Endothelial cell of umbilical vein (primary cell): ENCODE measurements around the gene TM9SF4. TPM values are rescaled to one million over a fixed set of nuclear protein-coding genes. Genes with fewer than 3 reads are reported as not detected.

Source experiments
- BruUV-seq: library from RNA; stranded (reverse); fragments of 400-500 nt; replicated peaks from 2 replicates; lab custom pipeline; 2021; lab: Mats Ljungman, UMichigan
- CTCF ChIA-PET: fragments of 300-600, 350-600 bp; sonication (Branson Sonifier 250); formaldehyde crosslinking; loops from one replicate; lab custom pipeline; 2021; ENCODE audit warnings: antibody characterized with exemption, inconsistent platforms; lab: Charles Lee
- POLR2A ChIA-PET: fragments of 300-600, 350-600 bp; sonication (Branson Sonifier 250); formaldehyde crosslinking; loops from one replicate; lab custom pipeline; 2021; ENCODE audit warnings: antibody characterized with exemption, inconsistent platforms; lab: Charles Lee
- DNase-seq: peaks from one replicate; pipeline ENCODE4 v3.0.0-alpha.2; 2011; ENCODE audit warnings: low read depth, low spot score
- FAIRE-seq: peaks from 2 replicates; lab custom pipeline; 2011; peaks lifted over from hg19 to GRCh38; lab: Jason Lieb, UNC
- H2AFZ ChIP-seq: 2 replicates; pipeline ENCODE4 v1.6.0; 2012; ENCODE audit warnings: low read depth, low read length, control low read depth, inconsistent platforms
- H3K27ac ChIP-seq: 2 replicates; pipeline ENCODE4 v1.5.1; 2011; ENCODE audit warnings: low read depth, mild to moderate bottlenecking, control low read depth, low read length, moderate library complexity; ENCODE audit not compliant: insufficient read depth
- H3K27me3 ChIP-seq, 2 experiments: 2 replicates each; pipeline versions ENCODE4 v1.6.0 to v1.6.1; 2011; ENCODE audit warnings: low read length in 2 of 2, mixed read lengths in 1 of 2; ENCODE audit not compliant: control insufficient read depth in 2 of 2, insufficient read depth in 2 of 2
- H3K36me3 ChIP-seq, 2 experiments: 2 replicates in 1 of 2; 3 replicates in 1 of 2; pipeline ENCODE4 v1.5.1; 2011; ENCODE audit warnings: low read length in 2 of 2, mild to moderate bottlenecking in 1 of 2, moderate library complexity in 1 of 2; ENCODE audit not compliant: control insufficient read depth in 2 of 2, insufficient read depth in 2 of 2; ENCODE audit errors: extremely low read depth in 1 of 2
- H3K4me1 ChIP-seq: 3 replicates; pipeline ENCODE4 v1.5.1; 2011; ENCODE audit warnings: mild to moderate bottlenecking, low read length; ENCODE audit not compliant: control insufficient read depth, insufficient read depth; ENCODE audit errors: extremely low read depth
- H3K4me2 ChIP-seq: 2 replicates; pipeline ENCODE4 v1.6.1; 2011; ENCODE audit warnings: low read length, control low read depth, mixed read lengths; ENCODE audit not compliant: insufficient read depth
- H3K4me3 ChIP-seq, 3 experiments: fragments of 200-600 bp in 1 of 3; sonication (generic), shearing (Covaris generic) in 1 of 3; replicated peaks in 1 of 3; 2 replicates each; pipeline ENCODE4 v1.5.1; 2011 to 2016; ENCODE audit warnings: control low read depth in 3 of 3, low read length in 3 of 3, mild to moderate bottlenecking in 2 of 3, inconsistent platforms in 1 of 3, low read depth in 1 of 3, moderate library complexity in 1 of 3; ENCODE audit not compliant: insufficient read depth in 1 of 3
- H3K79me2 ChIP-seq: 2 replicates; pipeline ENCODE4 v1.6.0; 2012; ENCODE audit warnings: low read length, inconsistent platforms; ENCODE audit not compliant: control insufficient read depth, insufficient read depth
- H3K9ac ChIP-seq: replicated peaks from 2 replicates; pipeline ENCODE3; 2011; ENCODE audit warnings: low read length, control low read depth; ENCODE audit not compliant: insufficient read depth; ENCODE audit errors: extremely low read depth
- H3K9me1 ChIP-seq: replicated peaks from 3 replicates; pipeline ENCODE4 v1.6.0; 2011; ENCODE audit warnings: mild to moderate bottlenecking, low read length; ENCODE audit not compliant: control insufficient read depth, insufficient read depth; ENCODE audit errors: extremely low read depth
- H3K9me3 ChIP-seq: replicated peaks from 2 replicates; pipeline ENCODE4 v1.5.1; 2012; ENCODE audit warnings: low read length, inconsistent platforms; ENCODE audit not compliant: control insufficient read depth, insufficient read depth
- H4K20me1 ChIP-seq: replicated peaks from 2 replicates; pipeline ENCODE3; 2011; ENCODE audit warnings: mild to moderate bottlenecking, low read length; ENCODE audit not compliant: control insufficient read depth, insufficient read depth; ENCODE audit errors: extremely low read depth
- CTCF ChIP-seq, 2 donors: IDR thresholded peaks; 1 replicate in 1 of 2; 2 replicates in 1 of 2; pipeline ENCODE4 v1.5.1; 2011; ENCODE audit warnings: low read length in 2 of 2, mild to moderate bottlenecking in 2 of 2, moderate library complexity in 2 of 2, control low read depth in 1 of 2, inconsistent platforms in 1 of 2, low read depth in 1 of 2; ENCODE audit not compliant: insufficient read depth in 1 of 2; ENCODE audit errors: extremely low read depth in 1 of 2
- FOS ChIP-seq: IDR thresholded peaks from 2 replicates; pipeline ENCODE4 v1.6.1; 2011; ENCODE audit warnings: mild to moderate bottlenecking, low read length, moderate library complexity, borderline replicate concordance; ENCODE audit not compliant: insufficient read depth
- GATA2 ChIP-seq: IDR thresholded peaks from 2 replicates; pipeline ENCODE4 v1.7.0; 2011; ENCODE audit warnings: low read depth, mild to moderate bottlenecking, moderate library complexity, mixed read lengths, low read length; ENCODE audit not compliant: insufficient read length, insufficient read depth
- JUN ChIP-seq: IDR thresholded peaks from 2 replicates; pipeline ENCODE4 v1.6.1; 2011; ENCODE audit warnings: borderline replicate concordance, low read depth; ENCODE audit not compliant: insufficient read length, insufficient read depth
- MAX ChIP-seq: IDR thresholded peaks from 2 replicates; pipeline ENCODE4 v1.6.1; 2011; ENCODE audit not compliant: insufficient read depth, insufficient read length
- MYC ChIP-seq: IDR thresholded peaks from one replicate; pipeline ENCODE4 v1.6.1; 2011; ENCODE audit warnings: mild to moderate bottlenecking, low read depth, low read length
- POLR2A ChIP-seq: IDR thresholded peaks from 2 replicates; pipeline ENCODE4 v1.6.1; 2012; ENCODE audit warnings: low read depth, mild to moderate bottlenecking, control low read depth, low read length
- POLR2AphosphoS5 ChIP-seq: IDR thresholded peaks from 2 replicates; pipeline ENCODE4 v1.6.1; 2012; ENCODE audit warnings: low read depth, mild to moderate bottlenecking, control low read depth, low read length, moderate library complexity; ENCODE audit not compliant: insufficient read depth
- dilution Hi-C: fragments of 300-500 bp; cut with MboI; formaldehyde crosslinking; loops from one replicate; pipeline ENCODE4 v1.15.0; 2019; ENCODE audit warnings: low sequenced_read_pairs; ENCODE audit not compliant: extremely low pct_ligation_motif_present
- intact Hi-C: fragments of 100-400 bp; cut with micrococcal nuclease; formaldehyde crosslinking; loops from one replicate; pipeline ENCODE4 v1.10.0; 2022
- polyA plus RNA-seq, 4 experiments: library from polyadenylated mRNA; depleted of rRNA in 3 of 4; stranded (reverse) in 3 of 4; unstranded in 1 of 4; fragments of >200 nt; gene quantifications; 2 replicates each; pipeline versions ENCODE4 v1.2.1 to v1.2.3, GENCODE V29; 2011 to 2012; ENCODE audit warnings: missing spikeins in 1 of 4
- total RNA-seq: library from RNA; stranded (reverse); gene quantifications from 2 replicates; pipeline ENCODE4 v1.2.3, GENCODE V29; 2021

TM9SF4 gene
- total and polyA plus RNA-seq, 2 donors (not counting 3 experiments of a cell fraction or from before 2014, with no cell fraction given), result 46.4 to 61.9 TPM

- POLR2A ChIA-PET, result no interaction called here
- no TSS peak for BruUV-seq
These were observed 17.6 kb upstream of the TM9SF4 start for GRCh38 chr20:32091888-32092346.

GRCh38 chr20:32098786-32099185 is 10.7 kb upstream of the TM9SF4 start:
- H4K20me1 ChIP-seq, result no peaks in the 10 kb centered on the region
- TF ChIP-seq POLR2AphosphoS5, result no peak
- TF ChIP-seq CTCF (IDR thresholded peaks at IDR 0.05; ENCODE audit: extremely low read depth in 1 of 2, insufficient read depth in 1 of 2, low read depth in 1 of 2, low read length in 2 of 2), result no peak
- no peak for TF ChIP-seq MAX
- TF ChIP-seq MYC, result no peak
- TF ChIP-seq FOS, result no peak
- no peak for TF ChIP-seq JUN
- TF ChIP-seq POLR2A, result no peak
- no peak for TF ChIP-seq GATA2
- H3K79me2 ChIP-seq, result no peaks in the 10 kb centered on the region
- dilution Hi-C loops, result no loop called here
- CTCF ChIA-PET, result no interaction called here
- no peak overlapping the region for H3K27ac ChIP-seq
- H3K4me1 ChIP-seq, result peaks cover 3% of the 10 kb centered on the region
- no peaks in the 10 kb centered on the region for H3K36me3 ChIP-seq
- H3K4me2 ChIP-seq, result no peak overlapping the region
- H3K9me3 ChIP-seq, result no peaks in the 10 kb centered on the region
- H3K27me3 ChIP-seq, result peaks cover 12% of the 10 kb centered on the region in 2 experiments
- no peaks in the 10 kb centered on the region for H3K9me1 ChIP-seq
- FAIRE-seq, result no peak
- no TSS peak for BruUV-seq
- intact Hi-C loops, result no loop called here
- no peak overlapping the region for H3K9ac ChIP-seq
- POLR2A ChIA-PET, result no interaction called here
- no peak for DNase-seq
- H3K4me3 ChIP-seq, result no peak overlapping the region
- no peak overlapping the region for H2AFZ ChIP-seq

More at GRCh38 chr20:32091888-32092346, 17.6 kb upstream of the TM9SF4 start:
- Histone ChIP-seq H3K27me3 (peaks cover 6 to 8% of the 10 kb centered on the region in 2 experiments), H3K9me1 (no peaks in the 10 kb centered on the region), H3K4me2 (no peak overlapping the region), H2AFZ (no peak overlapping the region), H3K4me3 (no peak overlapping the region), H3K4me1 (peaks cover 5% of the 10 kb centered on the region), H4K20me1 (no peaks in the 10 kb centered on the region), H3K9ac (no peak overlapping the region), H3K9me3 (no peaks in the 10 kb centered on the region), H3K27ac (no peak overlapping the region), H3K79me2 (no peaks in the 10 kb centered on the region), H3K36me3 (no peaks in the 10 kb centered on the region)
- CTCF ChIA-PET, result interaction anchor here (0.8 to 5.4 kb wide), 16 partner anchors 9 to 561 kb away, joined by 3 to 62 read pairs (median 6); partner anchors contain the start of gene FOXS1
- dilution Hi-C loops (no loop called here), intact Hi-C loops (loop anchor here (1.0 kb wide), 3 partner anchors 61 to 269 kb away; no protein-coding TSS in a partner anchor)
- TF ChIP-seq CTCF (IDR thresholded peaks at IDR 0.05; ENCODE audit: extremely low read depth in 1 of 2, insufficient read depth in 1 of 2, low read depth in 1 of 2, low read length in 2 of 2) (peak; percentile 92), FOS (no peak)
- FAIRE-seq, result peak; percentile 95
- DNase-seq, result peak; percentile 78
